GM23338 (cell line): Measurements from ENCODE around the gene CD44. TPM values are rescaled to one million over a fixed set of nuclear protein-coding genes. Genes with fewer than 3 reads are reported as not detected.

Source experiments
- ATAC-seq: fragments of 200-7000 bp; cut with Tn5 transposase; 3 replicates; pipeline ENCODE4 v1.9.1; 2020
- DNase-seq: peaks from one replicate; pipeline ENCODE4 v3.0.0-alpha.2; 2015; ENCODE audit warnings: low spot score
- H2AFZ ChIP-seq: fragments of 200-600 bp; sonication (generic); 2 replicates; pipeline ENCODE4 v1.8.0; 2016; ENCODE audit warnings: antibody characterized with exemption, mild to moderate bottlenecking, moderate library complexity
- H3F3A ChIP-seq: fragments of 200-600 bp; sonication (generic); replicated peaks from 2 replicates; pipeline ENCODE4 v1.8.0; 2017; ENCODE audit warnings: antibody characterized with exemption, mixed run types, low read depth
- H3K27ac ChIP-seq: fragments of 200-600 bp; sonication (generic); 2 replicates; pipeline ENCODE4 v1.6.1; 2016; ENCODE audit warnings: low read depth
- H3K27me3 ChIP-seq: fragments of 200-600 bp; sonication (generic); 2 replicates; pipeline ENCODE4 v1.8.0; 2016; ENCODE audit warnings: mild to moderate bottlenecking, mixed run types, moderate library complexity; ENCODE audit not compliant: insufficient read depth
- H3K36me3 ChIP-seq: fragments of 200-600 bp; sonication (generic); 2 replicates; pipeline ENCODE4 v1.8.0; 2016; ENCODE audit warnings: mild to moderate bottlenecking; ENCODE audit not compliant: insufficient read depth
- H3K4me1 ChIP-seq: fragments of 200-600 bp; sonication (generic); 2 replicates; pipeline ENCODE4 v1.8.0; 2016; ENCODE audit warnings: mild to moderate bottlenecking, moderate library complexity; ENCODE audit not compliant: insufficient read depth
- H3K4me2 ChIP-seq: fragments of 200-600 bp; sonication (generic); 2 replicates; pipeline ENCODE4 v1.7.1; 2017; ENCODE audit warnings: mixed run types
- H3K4me3 ChIP-seq: fragments of 200-600 bp; sonication (generic); 2 replicates; pipeline ENCODE4 v1.6.1; 2016; ENCODE audit warnings: mixed run types
- H3K79me2 ChIP-seq: fragments of 200-600 bp; sonication (generic); replicated peaks from 2 replicates; pipeline ENCODE4 v1.8.0; 2017; ENCODE audit warnings: mild to moderate bottlenecking; ENCODE audit not compliant: insufficient read depth
- H3K9me2 ChIP-seq: fragments of 200-600 bp; sonication (generic); 2 replicates; pipeline ENCODE4 v1.8.0; 2017; ENCODE audit not compliant: insufficient read depth
- H4K20me1 ChIP-seq: fragments of 200-600 bp; sonication (generic); replicated peaks from 2 replicates; pipeline ENCODE4 v1.8.0; 2017; ENCODE audit warnings: mild to moderate bottlenecking; ENCODE audit not compliant: insufficient read depth
- H3K27ac Mint-ChIP-seq: 2 replicates; pipeline ENCODE4 v1.8.0; 2020; ENCODE audit warnings: inconsistent platforms, mild to moderate bottlenecking, moderate library complexity, mixed read lengths
- H3K27me3 Mint-ChIP-seq: 3 replicates; pipeline ENCODE4 v1.8.0; 2022; ENCODE audit warnings: low read depth, mild to moderate bottlenecking, moderate library complexity, mixed read lengths, inconsistent platforms; ENCODE audit not compliant: insufficient read depth, poor library complexity
- H3K36me3 Mint-ChIP-seq: 3 replicates; pipeline ENCODE4 v1.8.0; 2021; ENCODE audit warnings: low read depth, mild to moderate bottlenecking, inconsistent platforms, moderate library complexity, mixed read lengths
- H3K4me1 Mint-ChIP-seq: 3 replicates; pipeline ENCODE4 v1.8.0; 2020; ENCODE audit warnings: mild to moderate bottlenecking, inconsistent platforms, mixed read lengths
- H3K4me3 Mint-ChIP-seq: 3 replicates; pipeline ENCODE4 v1.8.0; 2021; ENCODE audit warnings: moderate library complexity, mild to moderate bottlenecking, inconsistent platforms, mixed read lengths
- H3K9me3 Mint-ChIP-seq: 3 replicates; pipeline ENCODE4 v1.8.0; 2020; ENCODE audit warnings: moderate library complexity, mild to moderate bottlenecking, inconsistent platforms, mixed read lengths
- CREB1 ChIP-seq: fragments of 250-450 bp; sonication (Bioruptor Pico); IDR thresholded peaks from 2 replicates; pipeline ENCODE4 v1.5.0; 2020; ENCODE audit warnings: low read depth, mild to moderate bottlenecking, moderate library complexity
- CTCF ChIP-seq, 2 experiments: fragments of 200-600 bp in 1 of 2; sonication (generic) in 1 of 2; conservative IDR thresholded peaks; 2 replicates each; pipeline versions ENCODE4 v1.5.1 to v1.6.1; 2016 to 2017; ENCODE audit warnings: antibody characterized with exemption in 2 of 2, low read depth in 2 of 2, mild to moderate bottlenecking in 2 of 2, moderate library complexity in 1 of 2
- ETS1 ChIP-seq: IDR thresholded peaks from 2 replicates; pipeline ENCODE4 v1.6.1; 2016; ENCODE audit warnings: antibody characterized with exemption
- EZH2 ChIP-seq: fragments of 200-600 bp; sonication (generic); IDR thresholded peaks from one replicate; pipeline ENCODE4 v1.8.0; 2017; ENCODE audit warnings: antibody characterized with exemption, mild to moderate bottlenecking, low read depth; ENCODE audit not compliant: unreplicated experiment
- EZH2phosphoT487 ChIP-seq: fragments of 200-600 bp; sonication (generic); IDR thresholded peaks from one replicate; pipeline ENCODE4 v1.8.1; 2018; ENCODE audit warnings: antibody characterized with exemption; ENCODE audit not compliant: unreplicated experiment
- JUNB ChIP-seq: IDR thresholded peaks from one replicate; pipeline ENCODE4 v1.6.1; 2016; ENCODE audit warnings: antibody characterized with exemption; ENCODE audit not compliant: unreplicated experiment
- NANOG ChIP-seq: IDR thresholded peaks from 2 replicates; pipeline ENCODE4 v1.6.1; 2016; ENCODE audit warnings: antibody characterized with exemption, borderline replicate concordance
- POLR2AphosphoS5 ChIP-seq: IDR thresholded peaks from 2 replicates; pipeline ENCODE4 v1.6.1; 2016; ENCODE audit warnings: antibody characterized with exemption, low read depth
- REST ChIP-seq: IDR thresholded peaks from one replicate; pipeline ENCODE4 v1.6.1; 2018; ENCODE audit warnings: antibody characterized with exemption; ENCODE audit not compliant: unreplicated experiment
- STAT1 ChIP-seq: IDR thresholded peaks from one replicate; pipeline ENCODE4 v1.6.1; 2016; ENCODE audit warnings: antibody characterized with exemption; ENCODE audit not compliant: unreplicated experiment
- ZNF114 ChIP-seq: fragments of 250-450 bp; sonication (Bioruptor Pico); IDR thresholded peaks from 2 replicates; pipeline ENCODE4 v1.5.0; 2020; ENCODE audit warnings: mild to moderate bottlenecking, moderate library complexity
- ZNF331 ChIP-seq: fragments of 250-450 bp; sonication (Bioruptor Pico); IDR thresholded peaks from 2 replicates; pipeline ENCODE4 v1.5.0; 2020; ENCODE audit warnings: low read depth, mild to moderate bottlenecking, moderate library complexity
- ZNF462 ChIP-seq: fragments of 250-450 bp; sonication (Bioruptor Pico); IDR thresholded peaks from 2 replicates; pipeline ENCODE4 v1.5.0; 2020; ENCODE audit warnings: mild to moderate bottlenecking, moderate library complexity
- polyA plus RNA-seq: library from polyadenylated mRNA; unstranded; fragments of >200 nt; fragmentation: Nextera tagmentation; extraction: Ambion mirVana; gene quantifications from 2 replicates; pipeline ENCODE4 v1.2.1, GENCODE V29; 2016
- total RNA-seq: library from RNA; depleted of rRNA; stranded (reverse); fragments of >200 nt; shearing (Covaris generic); gene quantifications from 2 replicates; pipeline ENCODE4 v1.2.3, GENCODE V29; 2014

Gene CD44
- total and polyA plus RNA-seq, 2 experiments from 2014 or later, result 4.0 to 10.1 TPM

GRCh38 chr11:35271031-35271430 is 132.1 kb downstream of the CD44 start:
- no peaks in the 10 kb centered on the region; the same call in 1 of the 2 replicates for H3K4me1 ChIP-seq

More at GRCh38 chr11:35271031-35271430, 132.1 kb downstream of the CD44 start:
- TF ChIP-seq ETS1 (no peak), ZNF114 (no peak), CREB1 (CRISPR knock-in tag) (no peak), EZH2phosphoT487 (no peak), REST (no peak), ZNF462 (CRISPR knock-in tag) (no peak), EZH2 (no peak), STAT1 (no peak), JUNB (no peak), ZNF331 (CRISPR knock-in tag) (no peak), POLR2AphosphoS5 (no peak), CTCF (conservative IDR thresholded peaks at IDR 0.05; ENCODE audit: low read depth in 2 of 2) (no peak), NANOG (no peak)
- H3K4me3 Mint-ChIP-seq, result no peak overlapping the region
- no peaks in the 10 kb centered on the region for H3K9me3 Mint-ChIP-seq
- Histone ChIP-seq H2AFZ (no peak overlapping the region), H3K4me2 (no peak overlapping the region), H4K20me1 (no peaks in the 10 kb centered on the region), H3K4me3 (no peak overlapping the region), H3F3A (no peaks in the 10 kb centered on the region), H3K79me2 (no peaks in the 10 kb centered on the region), H3K36me3 (no peaks in the 10 kb centered on the region), H3K27me3 (no peaks in the 10 kb centered on the region), H3K27ac (no peak overlapping the region), H3K9me2 (peaks cover 7% of the 10 kb centered on the region; the same call in 1 of the 2 replicates)
- peaks cover 5% of the 10 kb centered on the region for H3K27me3 Mint-ChIP-seq
- no peak overlapping the region for H3K27ac Mint-ChIP-seq
- no peaks in the 10 kb centered on the region for H3K36me3 Mint-ChIP-seq
- no peak for DNase-seq
- H3K4me1 Mint-ChIP-seq, result peaks cover 10% of the 10 kb centered on the region; the same call in 2 of the 3 replicates
- no peak for ATAC-seq
